ENCODE data around the gene CLEC16A.

CLEC16A gene

DNA sequence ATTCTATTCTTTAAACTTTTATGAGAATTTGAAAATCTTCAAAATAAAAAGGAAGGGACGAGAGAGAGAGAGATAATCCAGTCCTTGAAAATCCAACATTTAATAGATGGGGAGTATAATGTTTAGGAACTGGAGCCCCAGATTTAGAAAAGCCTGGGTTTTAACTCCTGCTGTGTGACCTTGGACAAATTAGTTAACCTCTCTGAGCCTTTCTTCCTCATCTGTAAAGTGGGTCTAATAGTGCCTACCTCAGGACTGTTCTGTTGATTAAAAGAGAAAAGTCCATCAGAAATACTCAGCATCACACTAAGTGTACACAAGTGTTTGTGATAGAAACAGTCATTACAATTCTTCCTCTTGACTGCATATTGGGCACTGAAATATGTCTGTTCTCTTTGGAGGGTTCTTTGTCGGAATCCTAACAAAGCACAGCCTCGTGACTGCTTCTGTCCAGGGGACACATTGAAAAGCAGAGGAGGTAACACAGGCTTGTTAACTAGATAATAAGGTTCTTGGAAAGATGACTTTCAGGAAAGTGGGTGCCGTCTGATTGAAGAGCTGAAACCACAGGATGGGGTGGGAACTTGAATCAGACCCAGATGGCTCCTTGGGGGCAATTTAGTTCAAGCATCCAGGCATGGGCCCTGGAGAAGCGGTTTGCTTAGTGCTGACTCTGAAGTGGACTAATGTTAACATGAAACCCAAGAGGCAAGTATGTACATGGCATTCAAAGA lies 128.2 kb downstream of the CLEC16A start:
- Histone ChIP-seq H3K27me3 (ENCODE audit: insufficient read depth, poor library complexity, severe bottlenecking) (no peaks in the 10 kb centered on the region), H3K27ac (replicated peaks) (no peak overlapping the region), H3K4me3 (replicated peaks; ENCODE audit: insufficient read depth, low read length) (no peak overlapping the region)
- TF ChIP-seq, protein P1, sequence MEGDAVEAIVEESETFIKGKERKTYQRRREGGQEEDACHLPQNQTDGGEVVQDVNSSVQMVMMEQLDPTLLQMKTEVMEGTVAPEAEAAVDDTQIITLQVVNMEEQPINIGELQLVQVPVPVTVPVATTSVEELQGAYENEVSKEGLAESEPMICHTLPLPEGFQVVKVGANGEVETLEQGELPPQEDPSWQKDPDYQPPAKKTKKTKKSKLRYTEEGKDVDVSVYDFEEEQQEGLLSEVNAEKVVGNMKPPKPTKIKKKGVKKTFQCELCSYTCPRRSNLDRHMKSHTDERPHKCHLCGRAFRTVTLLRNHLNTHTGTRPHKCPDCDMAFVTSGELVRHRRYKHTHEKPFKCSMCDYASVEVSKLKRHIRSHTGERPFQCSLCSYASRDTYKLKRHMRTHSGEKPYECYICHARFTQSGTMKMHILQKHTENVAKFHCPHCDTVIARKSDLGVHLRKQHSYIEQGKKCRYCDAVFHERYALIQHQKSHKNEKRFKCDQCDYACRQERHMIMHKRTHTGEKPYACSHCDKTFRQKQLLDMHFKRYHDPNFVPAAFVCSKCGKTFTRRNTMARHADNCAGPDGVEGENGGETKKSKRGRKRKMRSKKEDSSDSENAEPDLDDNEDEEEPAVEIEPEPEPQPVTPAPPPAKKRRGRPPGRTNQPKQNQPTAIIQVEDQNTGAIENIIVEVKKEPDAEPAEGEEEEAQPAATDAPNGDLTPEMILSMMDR (IDR thresholded peaks at IDR 0.05; ENCODE audit: insufficient read depth, low read length): no peak
- TF ChIP-seq, protein P2, sequence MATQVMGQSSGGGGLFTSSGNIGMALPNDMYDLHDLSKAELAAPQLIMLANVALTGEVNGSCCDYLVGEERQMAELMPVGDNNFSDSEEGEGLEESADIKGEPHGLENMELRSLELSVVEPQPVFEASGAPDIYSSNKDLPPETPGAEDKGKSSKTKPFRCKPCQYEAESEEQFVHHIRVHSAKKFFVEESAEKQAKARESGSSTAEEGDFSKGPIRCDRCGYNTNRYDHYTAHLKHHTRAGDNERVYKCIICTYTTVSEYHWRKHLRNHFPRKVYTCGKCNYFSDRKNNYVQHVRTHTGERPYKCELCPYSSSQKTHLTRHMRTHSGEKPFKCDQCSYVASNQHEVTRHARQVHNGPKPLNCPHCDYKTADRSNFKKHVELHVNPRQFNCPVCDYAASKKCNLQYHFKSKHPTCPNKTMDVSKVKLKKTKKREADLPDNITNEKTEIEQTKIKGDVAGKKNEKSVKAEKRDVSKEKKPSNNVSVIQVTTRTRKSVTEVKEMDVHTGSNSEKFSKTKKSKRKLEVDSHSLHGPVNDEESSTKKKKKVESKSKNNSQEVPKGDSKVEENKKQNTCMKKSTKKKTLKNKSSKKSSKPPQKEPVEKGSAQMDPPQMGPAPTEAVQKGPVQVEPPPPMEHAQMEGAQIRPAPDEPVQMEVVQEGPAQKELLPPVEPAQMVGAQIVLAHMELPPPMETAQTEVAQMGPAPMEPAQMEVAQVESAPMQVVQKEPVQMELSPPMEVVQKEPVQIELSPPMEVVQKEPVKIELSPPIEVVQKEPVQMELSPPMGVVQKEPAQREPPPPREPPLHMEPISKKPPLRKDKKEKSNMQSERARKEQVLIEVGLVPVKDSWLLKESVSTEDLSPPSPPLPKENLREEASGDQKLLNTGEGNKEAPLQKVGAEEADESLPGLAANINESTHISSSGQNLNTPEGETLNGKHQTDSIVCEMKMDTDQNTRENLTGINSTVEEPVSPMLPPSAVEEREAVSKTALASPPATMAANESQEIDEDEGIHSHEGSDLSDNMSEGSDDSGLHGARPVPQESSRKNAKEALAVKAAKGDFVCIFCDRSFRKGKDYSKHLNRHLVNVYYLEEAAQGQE (IDR thresholded peaks at IDR 0.05; ENCODE audit: insufficient replicate concordance, low read depth): no peak
- TF ChIP-seq SPI1 (IDR thresholded peaks at IDR 0.05; ENCODE audit: borderline replicate concordance, low read depth) (no peak), GABPA (IDR thresholded peaks at IDR 0.05; ENCODE audit: low read depth) (no peak), POLR2AphosphoS5 (IDR thresholded peaks at IDR 0.05; ENCODE audit: low read depth) (no peak)
- DNase-seq (ENCODE audit: low read depth in 1 of 2, low spot score in 1 of 2): no peak

DNA sequence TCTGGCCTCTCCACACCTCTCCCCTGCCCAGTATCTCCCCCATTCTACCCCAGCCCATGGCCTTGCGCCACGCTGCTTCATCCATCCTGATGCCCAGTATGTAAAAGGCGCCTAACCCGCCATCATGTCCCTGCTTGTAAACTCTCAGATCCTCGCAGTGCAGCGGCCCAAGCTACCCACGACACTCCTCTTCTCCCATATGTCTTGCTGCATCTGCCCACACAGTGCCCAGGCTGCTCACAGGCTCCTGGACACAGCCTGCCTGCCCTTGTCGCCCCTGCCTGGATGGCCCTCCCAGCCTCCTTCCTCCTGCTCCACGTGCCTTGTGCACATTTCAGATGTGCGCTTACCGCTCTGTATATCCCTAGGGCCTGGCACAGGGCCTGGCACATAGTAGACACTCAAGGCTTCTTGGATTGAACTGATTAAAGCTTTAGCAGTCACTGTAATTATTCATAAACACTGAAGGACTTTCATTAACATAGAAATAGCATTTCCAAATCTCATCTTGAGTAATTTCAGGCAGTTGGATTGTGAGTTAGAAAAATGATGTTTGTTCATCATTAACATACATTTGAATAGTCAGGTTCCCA lies 129.1 kb downstream of the CLEC16A start:
- Histone ChIP-seq H3K4me3 (replicated peaks; ENCODE audit: insufficient read depth, low read length) (no peak overlapping the region), H3K27me3 (ENCODE audit: insufficient read depth, poor library complexity, severe bottlenecking) (no peaks in the 10 kb centered on the region), H3K27ac (replicated peaks) (no peak overlapping the region)
- DNase-seq (ENCODE audit: low read depth in 1 of 2, low spot score in 1 of 2): no peak
- TF ChIP-seq, protein P2 (IDR thresholded peaks at IDR 0.05; ENCODE audit: insufficient replicate concordance, low read depth): no peak
- TF ChIP-seq, protein P1 (IDR thresholded peaks at IDR 0.05; ENCODE audit: insufficient read depth, low read length): no peak
- TF ChIP-seq GABPA (IDR thresholded peaks at IDR 0.05; ENCODE audit: low read depth): no peak
- no peak for TF ChIP-seq SPI1 (IDR thresholded peaks at IDR 0.05; ENCODE audit: borderline replicate concordance, low read depth)
- no peak for TF ChIP-seq POLR2AphosphoS5 (IDR thresholded peaks at IDR 0.05; ENCODE audit: low read depth)

DNA sequence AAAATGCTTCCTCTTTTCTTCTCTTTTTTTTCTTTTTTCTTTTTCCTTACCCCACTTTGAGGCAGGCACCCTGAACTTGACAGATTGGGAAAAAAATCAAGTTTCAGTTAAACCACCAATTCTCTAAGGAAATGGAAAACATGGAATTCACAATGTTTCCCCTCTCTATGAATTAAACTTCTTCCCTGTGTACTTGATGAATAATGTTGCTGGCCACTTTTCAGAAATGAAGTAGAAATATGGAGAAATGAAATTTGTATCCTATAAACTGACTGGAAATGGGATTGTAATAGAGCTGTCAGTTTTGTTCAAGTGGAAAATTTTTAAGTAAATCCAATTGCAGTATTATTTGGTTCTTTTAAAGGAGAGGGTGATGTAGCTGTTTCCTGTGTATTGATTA lies 129.8 kb downstream of the CLEC16A start:
- no peak overlapping the region for H3K27ac ChIP-seq (replicated peaks)

More for the DNA sequence above, 129.8 kb downstream of the CLEC16A start:
- DNase-seq (ENCODE audit: low read depth in 1 of 2, low spot score in 1 of 2): no peak
- TF ChIP-seq GABPA (IDR thresholded peaks at IDR 0.05; ENCODE audit: low read depth) (no peak), POLR2AphosphoS5 (IDR thresholded peaks at IDR 0.05; ENCODE audit: low read depth) (no peak), SPI1 (IDR thresholded peaks at IDR 0.05; ENCODE audit: borderline replicate concordance, low read depth) (no peak)
- TF ChIP-seq, protein P1 (IDR thresholded peaks at IDR 0.05; ENCODE audit: insufficient read depth, low read length): no peak
- TF ChIP-seq, protein P2 (IDR thresholded peaks at IDR 0.05; ENCODE audit: insufficient replicate concordance, low read depth): no peak
- Histone ChIP-seq H3K27me3 (ENCODE audit: insufficient read depth, poor library complexity, severe bottlenecking) (no peaks in the 10 kb centered on the region), H3K4me3 (replicated peaks; ENCODE audit: insufficient read depth, low read length) (no peak overlapping the region)

All from HL-60 (cell line).